Activated naive CD4-positive, alpha-beta T cell treated with anti-CD3 and anti-CD28 coated beads, Interleukin-2, amount 10 ng/mL, durations not matched to agents 7 days and 5 days (primary cell): Measurements from ENCODE around the gene CEP19.
"Not testable (repeated sequence)": the region's sequence is repeated elsewhere in the genome, so short reads cannot be mapped to it uniquely, and the experiment has no call there.

Experiments used
- CTCF ChIA-PET: fragments of 350-600 bp; sonication (Branson Sonifier 250); formaldehyde crosslinking; loops from one replicate; lab custom pipeline; 2021; ENCODE audit warnings: antibody characterized with exemption; lab: Charles Lee
- DNase-seq: peaks from one replicate; pipeline ENCODE4 v3.0.0-alpha.2; 2020
- H3K27ac Mint-ChIP-seq: one replicate; pipeline ENCODE4 v1.8.0; 2021; ENCODE audit warnings: mild to moderate bottlenecking, moderate library complexity, mixed read lengths
- H3K27me3 Mint-ChIP-seq: one replicate; pipeline ENCODE4 v1.8.0; 2021; ENCODE audit warnings: mild to moderate bottlenecking, mixed read lengths
- H3K36me3 Mint-ChIP-seq: one replicate; pipeline ENCODE4 v1.8.0; 2021; ENCODE audit warnings: mixed read lengths
- H3K4me1 Mint-ChIP-seq: one replicate; pipeline ENCODE4 v1.8.0; 2021; ENCODE audit warnings: mixed read lengths
- H3K4me3 Mint-ChIP-seq: one replicate; pipeline ENCODE4 v1.8.0; 2021; ENCODE audit warnings: mild to moderate bottlenecking, moderate library complexity, mixed read lengths
- H3K9me3 Mint-ChIP-seq: one replicate; pipeline ENCODE4 v1.8.0; 2021; ENCODE audit warnings: mixed read lengths

CEP19 gene

DNA sequence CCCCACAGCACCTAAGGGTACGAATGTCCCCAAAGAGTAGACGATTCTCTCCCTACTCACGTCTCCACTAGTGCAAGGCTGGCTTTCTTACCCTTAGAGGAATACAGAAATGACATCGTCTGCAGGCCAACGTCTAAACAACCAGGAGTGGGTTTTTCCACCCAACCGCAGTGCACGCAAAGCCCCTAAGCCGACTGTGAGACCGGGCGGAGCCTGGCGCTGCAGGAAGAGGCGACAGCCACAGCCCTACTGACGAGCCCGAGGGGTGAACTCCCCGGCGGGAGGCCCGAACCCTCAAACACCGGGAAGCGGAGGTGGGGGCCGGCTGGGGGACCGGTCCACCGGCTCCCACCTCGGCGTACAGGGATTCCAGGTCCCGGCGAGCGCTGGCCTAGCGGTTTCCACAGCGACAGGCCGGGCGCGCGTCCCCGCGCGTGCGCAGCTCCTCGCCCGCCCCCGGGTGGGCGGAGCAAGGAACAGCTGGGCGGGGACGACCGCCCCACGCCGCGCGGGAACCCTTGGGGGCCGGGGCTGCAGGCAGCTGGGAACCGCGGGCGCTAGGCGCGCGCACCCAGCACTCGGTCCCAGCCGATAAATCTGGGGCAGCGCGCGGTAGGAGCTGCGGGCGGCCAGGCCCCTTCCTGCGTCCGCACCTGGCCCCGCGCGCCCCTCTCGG, at the start of gene CEP19, which contains the start of gene PIGX:
Gene CEP19, minus strand, starts transcription at position 413 of the 676 bp plus-strand sequence. CDS start 3,593 bp downstream, outside the sequence.
Gene PIGX, plus strand, starts transcription at position 540 of the 676 bp plus-strand sequence.
- Mint-ChIP-seq H3K4me1 (peaks cover 40% of the 10 kb centered on the region), H3K4me3 (peak within 1 kb of the TSS; percentile 86), H3K27ac (peak within 1 kb of the TSS; percentile 98), H3K9me3 (no peaks in the 10 kb centered on the region), H3K27me3 (no peaks in the 10 kb centered on the region), H3K36me3 (peaks cover 9% of the 10 kb centered on the region)
- CTCF ChIA-PET, result interaction anchor here (0.9 to 1.7 kb wide), 2 partner anchors 103 to 230 kb away, joined by 3 read pairs; no protein-coding TSS in a partner anchor
- peak; percentile 91 for DNase-seq

DNA sequence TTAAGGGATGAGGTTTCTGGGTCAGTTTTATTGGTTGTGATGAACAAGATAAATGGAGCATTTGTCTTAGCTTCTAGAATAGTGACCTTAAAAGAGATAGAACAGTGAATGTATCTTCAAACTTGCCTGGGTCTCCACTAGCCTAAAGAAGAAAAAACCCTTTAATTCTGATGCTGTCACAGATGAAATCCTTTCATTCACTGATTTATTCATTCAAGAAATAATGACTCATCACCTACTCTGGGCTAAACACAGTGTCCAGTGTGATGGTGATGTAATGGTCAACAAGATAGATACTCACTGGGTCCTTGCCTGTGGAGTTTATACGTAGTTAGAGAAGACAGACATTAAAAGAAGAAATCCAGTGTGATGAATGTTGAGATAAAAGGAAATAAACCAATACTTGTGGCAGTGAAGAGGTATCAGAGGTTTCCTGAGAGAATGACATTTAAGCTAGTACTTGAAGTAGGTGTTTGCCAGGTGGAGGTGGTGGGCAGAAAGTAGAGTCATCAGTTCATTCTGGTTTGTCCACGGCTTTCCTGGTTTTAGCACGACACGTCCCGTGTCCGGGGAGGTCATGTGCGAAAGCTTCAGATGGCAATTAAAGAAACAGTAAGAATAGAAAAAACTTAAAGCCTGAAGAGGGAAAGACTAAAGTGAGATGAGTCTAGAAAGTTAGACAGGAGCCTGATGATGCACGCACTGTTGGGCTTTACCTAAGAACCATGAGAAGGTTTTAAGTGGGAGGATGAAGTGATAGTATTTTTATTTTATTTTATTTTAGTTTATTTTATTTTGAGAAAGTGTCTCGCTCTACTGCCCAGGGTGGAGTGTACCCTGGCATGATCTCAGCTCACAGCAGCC, 46.1 kb upstream of the CEP19 start:
- no peak overlapping the region for H3K27ac Mint-ChIP-seq
- no peak for DNase-seq
- CTCF ChIA-PET, result no interaction called here
- H3K4me3 Mint-ChIP-seq, result no peak overlapping the region
- peaks cover 39% of the 10 kb centered on the region for H3K9me3 Mint-ChIP-seq
- peaks cover 24% of the 10 kb centered on the region for H3K4me1 Mint-ChIP-seq
- no peaks in the 10 kb centered on the region for H3K27me3 Mint-ChIP-seq
- H3K36me3 Mint-ChIP-seq, result peaks cover 71% of the 10 kb centered on the region

GRCh38 chr3:196756732-196757131, 44.7 kb upstream of the CEP19 start:
- no peaks in the 10 kb centered on the region for H3K27me3 Mint-ChIP-seq
- peaks cover 39% of the 10 kb centered on the region for H3K9me3 Mint-ChIP-seq
- CTCF ChIA-PET, result no interaction called here
- H3K4me3 Mint-ChIP-seq, result no peak overlapping the region
- peaks cover 24% of the 10 kb centered on the region for H3K4me1 Mint-ChIP-seq
- no peak for DNase-seq
- H3K36me3 Mint-ChIP-seq, result peaks cover 73% of the 10 kb centered on the region
- no peak overlapping the region for H3K27ac Mint-ChIP-seq

- no peak for DNase-seq
- CTCF ChIA-PET, result no interaction called here
- H3K36me3 Mint-ChIP-seq, result peaks cover 77% of the 10 kb centered on the region
- H3K9me3 Mint-ChIP-seq, result peaks cover 33% of the 10 kb centered on the region
- H3K27me3 Mint-ChIP-seq, result no peaks in the 10 kb centered on the region
- peaks cover 29% of the 10 kb centered on the region for H3K4me1 Mint-ChIP-seq
- no peak overlapping the region for H3K4me3 Mint-ChIP-seq
- peak overlapping the region; percentile 5 for H3K27ac Mint-ChIP-seq
Measured at GRCh38 chr3:196754091-196754981, 42.3 kb upstream of the CEP19 start.

DNA sequence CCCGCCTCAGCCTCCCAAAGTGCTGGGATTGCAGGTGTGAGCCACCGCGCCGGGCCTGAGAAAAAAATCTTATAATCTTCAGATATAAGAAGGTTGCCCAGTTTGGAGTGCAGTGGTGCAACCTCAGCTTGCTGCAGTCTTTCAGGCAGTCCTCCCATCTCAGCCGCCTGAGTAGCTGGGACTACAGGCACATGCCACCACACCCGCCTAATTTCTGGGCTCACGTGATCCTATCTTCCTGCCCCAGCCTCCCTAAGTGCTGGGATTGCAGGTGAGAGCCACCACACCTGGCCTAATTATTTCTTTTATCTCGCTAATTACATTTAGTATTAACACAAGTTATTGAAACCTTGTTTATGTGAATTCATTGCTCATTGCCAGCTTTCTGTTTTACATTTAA, 41.2 kb upstream of the CEP19 start:
- H3K36me3 Mint-ChIP-seq, result peaks cover 80% of the 10 kb centered on the region
- no peak overlapping the region for H3K4me3 Mint-ChIP-seq
- peaks cover 34% of the 10 kb centered on the region for H3K4me1 Mint-ChIP-seq
- H3K9me3 Mint-ChIP-seq, result peaks cover 30% of the 10 kb centered on the region
- CTCF ChIA-PET, result no interaction called here
- no peak overlapping the region for H3K27ac Mint-ChIP-seq
- DNase-seq, result no peak
- H3K27me3 Mint-ChIP-seq, result no peaks in the 10 kb centered on the region

- Mint-ChIP-seq H3K4me1 (peaks cover 21% of the 10 kb centered on the region), H3K27ac (no peak overlapping the region), H3K27me3 (no peaks in the 10 kb centered on the region), H3K36me3 (peaks cover 56% of the 10 kb centered on the region), H3K9me3 (peaks cover 7% of the 10 kb centered on the region), H3K4me3 (no peak overlapping the region)
- no peak for DNase-seq
- CTCF ChIA-PET, result no interaction called here
Measured at GRCh38 chr3:196749125-196749524, 37.1 kb upstream of the CEP19 start.

DNA sequence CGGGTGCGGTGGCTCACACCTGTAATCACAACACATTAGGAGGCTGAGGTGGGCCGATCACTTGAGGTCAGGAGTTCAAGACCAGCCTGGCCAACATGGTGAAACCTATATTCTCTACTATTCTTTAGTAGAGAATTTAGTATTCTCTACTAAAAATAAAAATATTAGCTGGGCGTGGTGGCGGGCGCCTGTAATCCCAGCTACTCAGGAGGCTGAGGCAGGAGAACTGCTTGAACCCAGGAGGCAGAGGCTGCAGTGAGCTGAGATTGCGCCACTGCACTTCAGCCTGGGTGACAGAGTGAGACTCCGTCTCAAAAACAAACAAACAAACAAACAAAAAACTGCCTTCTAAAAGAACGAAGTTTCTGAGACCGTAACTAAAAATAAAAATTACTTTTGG, 31.5 kb upstream of the CEP19 start:
- H3K9me3 Mint-ChIP-seq, CTCF ChIA-PET, H3K4me3 Mint-ChIP-seq, H3K27ac Mint-ChIP-seq, H3K27me3 Mint-ChIP-seq, DNase-seq: not testable (repeated sequence)
- H3K4me1 Mint-ChIP-seq, result peaks cover 36% of the 10 kb centered on the region
- peaks cover 24% of the 10 kb centered on the region for H3K36me3 Mint-ChIP-seq

DNA sequence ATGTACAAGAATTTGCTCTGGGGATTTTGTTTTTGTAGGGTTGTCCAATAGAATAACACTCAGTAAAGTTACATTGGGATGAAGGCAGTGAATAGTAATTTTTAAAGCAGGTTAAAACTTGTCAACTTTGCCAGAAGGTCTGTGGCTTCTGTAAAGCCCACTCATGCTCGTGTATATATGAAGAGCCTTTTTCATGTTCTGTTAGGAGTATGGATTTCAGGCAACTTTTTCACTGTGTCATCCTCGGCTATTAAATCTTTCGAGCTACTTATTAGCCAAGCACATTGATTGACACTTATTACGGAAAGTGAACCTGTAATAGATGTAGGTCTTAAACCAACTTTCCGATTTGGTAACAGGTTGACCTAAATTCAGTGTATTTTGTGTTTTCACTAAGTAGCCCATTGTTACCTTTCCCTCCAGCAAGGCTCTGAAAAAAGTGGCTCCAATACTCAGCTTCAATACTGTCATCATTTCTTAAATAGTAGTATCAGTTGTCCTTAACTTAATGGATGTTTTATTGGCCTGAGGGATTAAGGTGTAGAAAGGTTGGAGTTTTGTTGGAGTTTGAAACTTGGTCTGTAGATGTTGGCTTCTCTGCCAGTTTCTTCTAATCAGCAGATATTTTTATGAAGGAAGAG, 29.3 kb upstream of the CEP19 start:
- peak overlapping the region; percentile 100 for H3K27ac Mint-ChIP-seq
- peak overlapping the region; percentile 100 for H3K4me3 Mint-ChIP-seq
- no peak for DNase-seq
- H3K9me3 Mint-ChIP-seq, result no peaks in the 10 kb centered on the region
- no peaks in the 10 kb centered on the region for H3K27me3 Mint-ChIP-seq
- H3K4me1 Mint-ChIP-seq, result peaks cover 30% of the 10 kb centered on the region
- H3K36me3 Mint-ChIP-seq, result peaks cover 20% of the 10 kb centered on the region
- CTCF ChIA-PET, result no interaction called here

DNA sequence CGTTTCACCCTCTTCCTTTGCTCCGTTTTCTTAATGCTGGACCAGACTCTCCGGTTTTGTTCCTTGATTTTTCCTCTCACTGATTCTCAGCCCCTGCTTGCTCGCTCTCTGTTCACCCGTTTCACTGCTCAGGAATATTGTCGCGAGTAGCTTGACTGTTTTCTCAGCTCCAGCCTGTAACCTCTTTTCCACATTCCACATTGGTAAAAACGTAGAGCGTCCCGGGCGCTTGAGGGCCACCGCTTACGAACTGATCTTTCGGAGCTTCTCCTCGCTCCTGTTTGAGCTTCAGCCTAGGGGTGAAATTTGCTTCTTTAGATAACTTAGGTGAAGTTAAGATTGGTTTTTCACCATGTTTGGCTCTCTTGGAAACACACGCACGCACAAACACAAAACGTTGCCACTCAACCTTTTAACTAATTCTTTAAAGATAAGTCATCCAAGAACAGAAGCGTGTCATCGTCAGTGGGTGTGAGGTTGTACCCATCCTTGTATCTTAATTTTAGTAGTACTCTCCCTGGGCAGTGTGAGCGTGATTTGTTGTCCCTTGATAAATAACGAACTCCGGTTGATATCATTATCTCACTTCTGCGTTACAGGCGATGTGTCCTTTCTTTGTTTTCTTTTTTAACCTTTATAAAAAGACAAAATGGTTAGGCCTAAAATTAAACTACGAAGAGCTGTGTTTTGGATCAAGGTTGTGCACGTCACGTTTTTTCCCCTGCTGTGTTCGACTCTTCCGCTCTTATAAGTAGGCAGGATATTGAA, 28.6 kb upstream of the CEP19 start:
- CTCF ChIA-PET, result interaction anchor here (0.8 to 1.3 kb wide), 4 partner anchors 55 to 212 kb away, joined by 3 to 6 read pairs (median 4); no protein-coding TSS in a partner anchor
- Mint-ChIP-seq H3K4me3 (peak overlapping the region; percentile 100), H3K27me3 (no peaks in the 10 kb centered on the region), H3K9me3 (no peaks in the 10 kb centered on the region), H3K36me3 (peaks cover 16% of the 10 kb centered on the region), H3K27ac (peak overlapping the region; percentile 100), H3K4me1 (peaks cover 30% of the 10 kb centered on the region)
- DNase-seq, result peak; percentile 48

GRCh38 chr3:196739671-196740480, 27.8 kb upstream of the CEP19 start, which contains the start of gene PAK2:
PAK2 (plus strand) TSS chr3:196739857; CDS start chr3:196782647, 42,790 bp downstream.
- Mint-ChIP-seq H3K4me3 (peak within 1 kb of the TSS; percentile 100), H3K27ac (peak within 1 kb of the TSS; percentile 100), H3K4me1 (peaks cover 30% of the 10 kb centered on the region), H3K9me3 (no peaks in the 10 kb centered on the region), H3K27me3 (no peaks in the 10 kb centered on the region), H3K36me3 (peaks cover 20% of the 10 kb centered on the region)
- DNase-seq, result peak; percentile 93
- CTCF ChIA-PET, result interaction anchor here (1.0 to 1.3 kb wide), 3 partner anchors 96 to 211 kb away, joined by 3 to 6 read pairs (median 4); no protein-coding TSS in a partner anchor

DNA sequence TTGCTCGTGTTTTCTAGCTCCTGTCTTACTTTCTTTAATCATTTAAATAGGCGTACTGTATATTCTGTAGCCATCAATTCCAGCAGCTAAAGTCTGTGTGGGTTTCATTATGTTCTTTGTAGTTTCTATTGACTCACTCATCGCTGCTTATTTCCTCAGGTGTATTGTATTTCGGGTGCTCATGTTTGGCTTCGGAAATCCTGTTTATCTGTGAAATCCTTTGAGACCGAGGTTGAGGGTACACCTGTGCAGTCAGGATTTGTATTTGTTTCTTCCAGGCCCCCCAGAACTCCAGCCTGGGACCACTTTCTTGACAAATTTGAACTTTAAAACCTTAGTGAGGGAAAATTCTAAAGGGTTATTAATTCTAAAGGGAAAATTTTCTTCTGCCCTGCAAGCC, 25.6 kb upstream of the CEP19 start:
- CTCF ChIA-PET, result no interaction called here
- Mint-ChIP-seq H3K36me3 (peaks cover 23% of the 10 kb centered on the region), H3K9me3 (no peaks in the 10 kb centered on the region), H3K4me3 (no peak overlapping the region), H3K4me1 (peaks cover 21% of the 10 kb centered on the region), H3K27me3 (no peaks in the 10 kb centered on the region), H3K27ac (no peak overlapping the region)
- no peak for DNase-seq

DNA sequence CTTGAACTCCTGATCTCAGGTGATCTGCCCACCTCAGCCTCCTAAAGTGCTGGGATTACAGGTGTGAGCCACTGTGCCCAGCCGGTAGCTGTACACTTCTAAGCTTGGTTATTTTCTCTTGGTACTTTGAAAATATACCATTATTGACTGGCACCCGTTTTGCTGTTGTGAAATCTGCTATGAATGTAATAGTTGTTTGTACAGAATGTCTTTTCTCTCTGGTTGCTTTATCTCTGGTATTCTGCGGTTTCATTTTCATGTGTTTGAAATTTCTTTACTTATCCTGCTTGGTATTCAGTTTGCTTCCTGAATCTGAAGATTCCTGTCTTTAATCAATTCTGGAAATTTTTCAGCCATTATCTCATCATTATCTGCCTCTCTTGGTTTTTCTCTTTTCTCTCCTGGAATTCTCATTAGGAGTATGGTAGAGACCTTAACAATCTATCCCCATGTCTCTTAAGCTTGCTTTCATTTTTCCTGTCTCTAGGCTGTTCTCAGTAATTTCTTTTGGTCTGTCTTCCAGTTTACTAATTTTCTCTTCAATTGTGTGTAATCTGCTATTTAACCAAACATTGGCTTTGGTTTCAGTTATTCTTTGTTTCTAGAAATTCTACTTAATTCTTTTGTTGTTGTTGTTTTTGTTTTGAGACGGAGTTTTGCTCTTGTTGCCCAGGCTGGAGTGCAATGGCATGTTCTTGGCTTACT, 24.8 kb upstream of the CEP19 start:
- CTCF ChIA-PET, result no interaction called here
- DNase-seq, result no peak
- no peaks in the 10 kb centered on the region for H3K9me3 Mint-ChIP-seq
- peaks cover 20% of the 10 kb centered on the region for H3K4me1 Mint-ChIP-seq
- peaks cover 23% of the 10 kb centered on the region for H3K36me3 Mint-ChIP-seq
- H3K27ac Mint-ChIP-seq, result no peak overlapping the region
- H3K4me3 Mint-ChIP-seq, result no peak overlapping the region
- H3K27me3 Mint-ChIP-seq, result no peaks in the 10 kb centered on the region
